ENCODE measurements around the gene PKHD1.

GRCh38 chr6:51830666-51831065, 256.7 kb downstream of the PKHD1 start:
- no peak for TF ChIP-seq CTCF (IDR thresholded peaks at IDR 0.05)
- no peak for TF ChIP-seq POLR2AphosphoS5 (IDR thresholded peaks at IDR 0.05; ENCODE audit: low read depth, low read length)
